ENCODE data around the gene LRRC8E. TPM values are rescaled to one million over a fixed set of nuclear protein-coding genes. Genes with fewer than 3 reads are reported as not detected.

Gene LRRC8E
- total and polyA plus RNA-seq, 7 donors = 0.03 to 0.26 (median 0.09) TPM; not detected in 1

- no peaks in the 10 kb centered on the region for H3K9me3 ChIP-seq
- DNase-seq (no peak), ATAC-seq (no peak)
- no peaks in the 10 kb centered on the region for H3K27me3 ChIP-seq (ENCODE audit: insufficient read depth in 3 of 3, low read length in 2 of 3)
- WGBS, 3 donors = 82 to 88% (median 82%) methylated on average over 7 of the region's 7 CpGs
- intact Hi-C loops (cut with DNase I) = loop anchor here in 1 of 2 donors (5.0 kb wide), 1 partner anchor 931 kb away; the partner anchor contains the start of genes MBD3L1 and ZNF558
- no peak for TF ChIP-seq CTCF (IDR thresholded peaks at IDR 0.05)
- peaks cover 23% of the 10 kb centered on the region for H3K4me1 ChIP-seq
- no peak overlapping the region for H3K27ac ChIP-seq
- H3K36me3 ChIP-seq (ENCODE audit: insufficient read depth in 1 of 2, low read depth in 1 of 2) = peaks cover 0 to 8% of the 10 kb centered on the region in 2 donors
- H3K4me3 ChIP-seq = no peak overlapping the region
These were observed 13.0 kb downstream of the LRRC8E start for GRCh38 chr19:7901337-7901736.

DNA sequence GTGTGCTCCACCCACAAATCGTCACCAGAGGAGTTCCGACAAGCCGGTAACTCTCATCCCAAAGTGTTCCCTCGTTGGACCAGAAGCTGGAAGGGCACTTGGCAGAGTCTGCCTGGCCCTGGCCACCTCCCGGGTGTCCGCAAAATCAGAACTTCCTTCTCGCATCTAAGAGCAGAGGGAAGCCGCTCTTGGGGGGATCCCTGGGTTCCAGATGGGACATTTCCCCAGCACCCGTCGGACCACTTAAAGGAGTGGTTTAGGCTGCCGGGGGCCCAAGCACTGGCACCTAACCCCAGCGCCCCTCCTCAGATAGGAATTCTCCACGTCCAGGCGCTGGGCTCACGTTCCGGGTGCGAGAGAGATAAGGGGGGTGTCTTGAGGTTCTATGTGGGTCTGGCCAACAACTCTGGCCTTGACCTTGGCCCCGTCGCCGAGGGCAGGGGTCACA lies 14.5 kb downstream of the LRRC8E start:
- Histone ChIP-seq H3K36me3 (ENCODE audit: insufficient read depth in 1 of 2, low read depth in 1 of 2) (peaks cover 0 to 11% of the 10 kb centered on the region in 2 donors), H3K9me3 (no peaks in the 10 kb centered on the region), H3K27ac (peak overlapping the region; percentile 91), H3K27me3 (ENCODE audit: insufficient read depth in 3 of 3, low read length in 2 of 3) (no peaks in the 10 kb centered on the region), H3K4me3 (peak overlapping the region; percentile 86), H3K4me1 (peaks cover 27% of the 10 kb centered on the region)
- 6 to 14% (median 9%) methylated on average over 20 of the region's 20 CpGs for whole genome bisulfite sequencing, 3 donors
- no peak for DNase-seq
- intact Hi-C loops (cut with DNase I) = loop anchor here in 1 of 2 donors (5.0 kb wide), 1 partner anchor 929 kb away; the partner anchor contains the start of genes MBD3L1 and ZNF558
- ATAC-seq = no peak
- TF ChIP-seq CTCF (IDR thresholded peaks at IDR 0.05) = no peak

DNA sequence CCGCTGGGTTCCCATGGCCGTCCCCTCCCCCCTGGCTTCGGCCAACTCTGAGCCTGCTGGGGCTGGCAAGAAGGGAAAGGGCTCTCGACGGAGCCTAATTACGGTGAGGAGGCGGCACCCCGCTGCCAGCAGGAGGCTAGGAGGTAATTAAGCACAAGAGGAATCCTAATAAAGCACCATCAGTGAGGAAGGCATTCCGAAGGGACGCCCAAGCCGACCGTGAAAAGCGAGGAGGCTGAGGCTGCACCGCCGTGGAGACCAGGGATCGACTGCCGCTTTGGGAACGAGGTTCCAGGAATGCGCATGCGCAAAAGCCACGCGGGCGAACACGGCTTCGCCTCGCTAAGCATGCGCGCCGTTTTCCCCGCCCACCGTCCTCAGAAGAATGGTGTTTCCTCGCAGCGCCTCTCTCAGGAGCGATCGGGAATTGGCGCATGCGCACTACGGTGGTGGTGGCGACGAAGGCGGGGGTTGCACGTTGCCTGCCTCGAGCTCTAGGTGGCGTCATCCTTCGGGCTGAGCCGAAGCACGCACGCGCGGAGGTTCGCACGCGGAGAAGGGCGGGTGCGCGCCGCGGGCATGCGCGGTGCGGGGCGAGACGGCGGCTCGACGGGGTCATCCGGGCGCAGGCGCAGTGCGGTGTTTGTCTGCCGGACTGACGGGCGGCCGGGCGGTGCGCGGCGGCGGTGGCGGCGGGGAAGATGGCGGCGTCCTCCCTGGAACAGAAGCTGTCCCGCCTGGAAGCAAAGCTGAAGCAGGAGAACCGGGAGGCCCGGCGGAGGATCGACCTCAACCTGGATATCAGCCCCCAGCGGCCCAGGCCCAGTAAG lies 15.1 kb downstream of the LRRC8E start, which contains the start of gene MAP2K7:
MAP2K7 (plus strand) TSS at position 634 of the 830 bp plus-strand sequence; CDS start at position 702, 68 bp downstream.
- DNase-seq (peak; percentile 100), ATAC-seq (peak; percentile 91 to 94 (median 92))
- peak; percentile 34 for TF ChIP-seq CTCF (IDR thresholded peaks at IDR 0.05)
- Histone ChIP-seq H3K9me3 (no peaks in the 10 kb centered on the region), H3K4me1 (peaks cover 27% of the 10 kb centered on the region), H3K27ac (peak within 1 kb of the TSS; percentile 91), H3K36me3 (ENCODE audit: insufficient read depth in 1 of 2, low read depth in 1 of 2) (peaks cover 0 to 11% of the 10 kb centered on the region in 2 donors), H3K4me3 (peak within 1 kb of the TSS; percentile 86), H3K27me3 (ENCODE audit: insufficient read depth in 3 of 3, low read length in 2 of 3) (no peaks in the 10 kb centered on the region)
- intact Hi-C loops (cut with DNase I) = loop anchor here in 1 of 2 donors (5.0 kb wide), 1 partner anchor 929 kb away; the partner anchor contains the start of genes MBD3L1 and ZNF558
- 0% methylated on average over 66 to 89 of the region's 89 CpGs for WGBS, 3 donors

- H3K36me3 ChIP-seq (ENCODE audit: insufficient read depth in 1 of 2, low read depth in 1 of 2) = peaks cover 0 to 16% of the 10 kb centered on the region in 2 donors
- intact Hi-C loops (cut with DNase I) = loop anchor here in 1 of 2 donors (5.0 kb wide), 1 partner anchor 928 kb away; the partner anchor contains the start of genes MBD3L1 and ZNF558
- ATAC-seq = peak; percentile 39 to 65 (median 54)
- H3K4me1 ChIP-seq = peaks cover 27% of the 10 kb centered on the region
- 11 to 19% (median 19%) methylated on average over 31 to 65 of the region's 68 CpGs for WGBS, 3 donors
- no peaks in the 10 kb centered on the region for H3K9me3 ChIP-seq
- peak; percentile 70 to 83 for DNase-seq
- no peak for TF ChIP-seq CTCF (IDR thresholded peaks at IDR 0.05)
- H3K27me3 ChIP-seq (ENCODE audit: insufficient read depth in 3 of 3, low read length in 2 of 3) = no peaks in the 10 kb centered on the region
- peak overlapping the region; percentile 86 for H3K4me3 ChIP-seq
- peak overlapping the region; percentile 91 for H3K27ac ChIP-seq
These were observed 16.0 kb downstream of the LRRC8E start for GRCh38 chr19:7904074-7905020.
